Heart left ventricle (tissue), 16 donors: ENCODE measurements around the gene COX11. TPM values are rescaled to one million over a fixed set of nuclear protein-coding genes. Genes with fewer than 3 reads are reported as not detected.

Experiments used
- ATAC-seq, 4 donors: fragments of 200-7000 bp; cut with Tn5 transposase; one replicate each; pipeline ENCODE4 v1.9.1; 2020 to 2022; ENCODE audit warnings: moderate library complexity in 4 of 4, mild to moderate bottlenecking in 3 of 4, moderate number of reproducible peaks in 1 of 4
- DNase-seq, 5 donors: peaks; one replicate each; pipeline ENCODE4 v3.0.0-alpha.2; 2020
- H3K27ac ChIP-seq, 12 donors: fragments of 200-600 bp; sonication (generic) in 4 of 12; one replicate each; pipeline versions ENCODE4 v1.5.0 to v1.8.0; 2016 to 2022; ENCODE audit warnings: mild to moderate bottlenecking in 2 of 12
- H3K27me3 ChIP-seq, 9 donors: fragments of 200-600 bp; sonication (generic) in 2 of 9; one replicate each; pipeline versions ENCODE4 v1.5.1 to v1.8.0; 2016 to 2022; ENCODE audit warnings: mild to moderate bottlenecking in 3 of 9
- H3K36me3 ChIP-seq, 9 donors: fragments of 200-600 bp; sonication (generic) in 2 of 9; one replicate each; pipeline versions ENCODE4 v1.5.0 to v1.8.0; 2018 to 2022; ENCODE audit warnings: mild to moderate bottlenecking in 2 of 9
- H3K4me1 ChIP-seq, 12 donors: fragments of 200-600 bp; sonication (generic) in 4 of 12; one replicate each; pipeline versions ENCODE4 v1.5.0 to v1.8.0; 2016 to 2022; ENCODE audit warnings: mild to moderate bottlenecking in 3 of 12
- H3K4me3 ChIP-seq, 12 donors: fragments of 200-600 bp; sonication (generic) in 4 of 12; one replicate each; pipeline versions ENCODE4 v1.5.0 to v1.8.0; 2017 to 2022; ENCODE audit warnings: mild to moderate bottlenecking in 9 of 12, moderate library complexity in 4 of 12
- H3K9me3 ChIP-seq, 12 donors: fragments of 200-600 bp; sonication (generic) in 4 of 12; one replicate each; pipeline versions ENCODE4 v1.5.0 to v1.8.0; 2016 to 2022; ENCODE audit warnings: mild to moderate bottlenecking in 1 of 12
- CTCF ChIP-seq, 12 donors: fragments of 200-600 bp; sonication (generic) in 4 of 12; IDR thresholded peaks; one replicate each; pipeline versions ENCODE4 v1.5.0 to v1.8.0; 2018 to 2022; ENCODE audit warnings: antibody characterized with exemption in 12 of 12, mild to moderate bottlenecking in 5 of 12
- POLR2A ChIP-seq, 2 donors: fragments of 450-650 bp; IDR thresholded peaks; one replicate each; pipeline ENCODE4 v1.6.1; 2017; ENCODE audit warnings: antibody characterized with exemption in 2 of 2, mild to moderate bottlenecking in 2 of 2, moderate library complexity in 2 of 2
- WGBS, 4 donors: extraction: QIAGEN DNeasy Blood & Tissue Kit in 2 of 4; methylation state at CpG; one replicate each; pipeline versions ENCODE4 v1.1.5 to v1.1.7; 2013 to 2018; 5-methylcytosine and 5-hydroxymethylcytosine counted together
- intact Hi-C, 10 donors: fragments of 100-400 bp; cut with DNase I; formaldehyde crosslinking; loops; one replicate each; pipeline versions ENCODE4 v1.11.1 to v1.14.2; 2022
- polyA plus RNA-seq, 2 donors: library from polyadenylated mRNA; stranded (reverse); fragments of 200-250 nt; gene quantifications; one replicate each; pipeline ENCODE4 v1.2.3, GENCODE V29; 2013
- total RNA-seq, 9 donors: library from RNA; depleted of rRNA in 2 of 9; stranded (reverse); fragments of >200 nt in 2 of 9; fragmentation: NEBNext Ultra II Directional in 3 of 9; extraction: Animal tissue kit (Norgen Biotek cat#: 25700) in 3 of 9; gene quantifications; one replicate each; pipeline versions ENCODE4 v1.1.0 to v1.2.4, GENCODE V29; 2016 to 2023
- donor health status: ischemic (EF 13 %, LVEDD 7.1; RV severe dilation, severe dysfunction).
- donor health status: healthy with polysubstance abuse.
- donor health status: DM: no; HTN: yes; CAD: no.
- donor health status: DM: no; HTN: no; CAD: no.
- donor health status: ischemic (EF 25% LVEDD 6.9; RV normal size, moderate dysfunction).
- donor health status: ischemic (EF 25% LVEDD 5.7; RV mildly dilated, moderate dysfunction).
- donor health status: healthy.
- donor health status: DM: yes; HTN: yes; CAD: no.
- donor health status: ischemic (EF 35%, LVEDD 5.7; RV mildly dilated, moderate dysfunction).
- donor health status: nonischemic (EF 11% LVEDD 7.7; RV severe dilation, severe dysfunction).
- donor health status: DM: yes; HTN: yes; CAD: no.
- donor health status: PGD.
- donor health status: ischemic (EF 29% LVEDD 5.4; RV normal size, mild dysfunction).
- donor health status: nonischemic (EF 23%, LVEDD 6.1; RV moderate dilation, normal function).

COX11 gene
- total and polyA plus RNA-seq, 11 donors, result 27.5 to 73.1 (median 51.0) TPM

DNA sequence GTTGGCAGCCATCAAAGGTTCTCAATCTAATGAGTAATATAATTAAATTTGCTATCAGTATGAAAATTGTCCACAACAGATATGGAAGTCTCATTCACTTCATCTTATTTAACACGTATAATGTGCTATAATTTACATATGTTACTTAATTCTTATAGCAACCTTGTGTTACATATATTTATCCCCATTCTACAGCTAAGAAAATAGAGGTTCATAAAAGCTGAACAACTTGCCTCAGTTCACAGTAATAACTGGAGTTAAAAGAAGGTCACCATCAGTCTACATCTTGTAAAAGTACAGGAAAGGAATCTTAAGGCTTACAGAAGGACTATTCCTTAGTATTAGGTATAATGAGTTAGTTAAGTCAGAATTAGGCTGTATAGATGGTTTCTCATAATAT lies 28.0 kb upstream of the COX11 start:
- 87 to 98% (median 93%) methylated on average over 1 of the region's 1 CpG for WGBS, 4 donors
- TF ChIP-seq POLR2A (IDR thresholded peaks at IDR 0.05) (no peak), CTCF (IDR thresholded peaks at IDR 0.05) (no peak)
- intact Hi-C loops, result loop anchor here in 7 of 10 donors (5.0 to 10.0 kb wide), 6 partner anchors 268 to 518 kb away; partner anchors contain the start of genes SMIM36 (in 3 of the 7) and HLF (in 1 of the 7)

GRCh38 chr17:54992797-54993639 lies 24.6 kb upstream of the COX11 start:
- intact Hi-C loops, result loop anchor here in 8 of 10 donors (1.0 to 10.0 kb wide), 10 partner anchors 272 to 522 kb away; partner anchors contain the start of genes SMIM36 (in 6 of the 8) and HLF (in 1 of the 8)
- ATAC-seq (peak in 1 of 4 donors; percentile 45), DNase-seq (no peak)
- H3K4me3 ChIP-seq, result no peak overlapping the region
- no peaks in the 10 kb centered on the region for H3K4me1 ChIP-seq
- H3K27ac ChIP-seq, result no peak overlapping the region
- no peaks in the 10 kb centered on the region for H3K27me3 ChIP-seq
- H3K9me3 ChIP-seq, result no peaks in the 10 kb centered on the region
- H3K36me3 ChIP-seq, result peaks cover 0 to 15% (median 0%) of the 10 kb centered on the region in 9 donors
- 79 to 84% (median 82%) methylated on average over 8 of the region's 8 CpGs for WGBS, 4 donors
- TF ChIP-seq POLR2A (IDR thresholded peaks at IDR 0.05) (no peak), CTCF (IDR thresholded peaks at IDR 0.05) (peak; percentile 55 to 80 (median 69))

More for the DNA sequence above, 28.0 kb upstream of the COX11 start:
- no peak for DNase-seq
- H3K27ac ChIP-seq, result no peak overlapping the region
- H3K36me3 ChIP-seq, result peaks cover 0 to 30% (median 7%) of the 10 kb centered on the region in 9 donors
- no peaks in the 10 kb centered on the region for H3K4me1 ChIP-seq
- no peaks in the 10 kb centered on the region for H3K9me3 ChIP-seq
- H3K27me3 ChIP-seq, result no peaks in the 10 kb centered on the region
- no peak for ATAC-seq
- no peak overlapping the region for H3K4me3 ChIP-seq

- intact Hi-C loops, result loop anchor here in 8 of 10 donors (5.0 to 10.0 kb wide), 7 partner anchors 273 to 523 kb away; partner anchors contain the start of genes SMIM36 (in 6 of the 8) and HLF (in 1 of the 8)
- ATAC-seq, result no peak
- Histone ChIP-seq H3K36me3 (peaks cover 0 to 25% (median 0%) of the 10 kb centered on the region in 9 donors), H3K27me3 (no peaks in the 10 kb centered on the region), H3K27ac (no peak overlapping the region), H3K4me1 (no peaks in the 10 kb centered on the region), H3K9me3 (no peaks in the 10 kb centered on the region), H3K4me3 (no peak overlapping the region)
- 4 to 97% (median 94%) methylated on average over 1 of the region's 1 CpG for WGBS, 4 donors
- DNase-seq, result no peak
- TF ChIP-seq CTCF (IDR thresholded peaks at IDR 0.05) (no peak), POLR2A (IDR thresholded peaks at IDR 0.05) (no peak)
Observed at GRCh38 chr17:54991567-54991966, 23.1 kb upstream of the COX11 start.

- Histone ChIP-seq H3K27me3 (no peaks in the 10 kb centered on the region), H3K36me3 (peaks cover 0 to 23% (median 5%) of the 10 kb centered on the region in 9 donors), H3K4me1 (no peaks in the 10 kb centered on the region), H3K4me3 (no peak overlapping the region), H3K27ac (no peak overlapping the region), H3K9me3 (no peaks in the 10 kb centered on the region)
- ATAC-seq, result no peak
- intact Hi-C loops, result loop anchor here in 8 of 10 donors (5.0 to 10.0 kb wide), 7 partner anchors 275 to 525 kb away; partner anchors contain the start of genes SMIM36 (in 6 of the 8) and HLF (in 1 of the 8)
- no peak for DNase-seq
- WGBS, 4 donors, result 96 to 100% (median 97%) methylated on average over 3 to 4 of the region's 4 CpGs
- TF ChIP-seq POLR2A (IDR thresholded peaks at IDR 0.05) (no peak), CTCF (IDR thresholded peaks at IDR 0.05) (no peak)
Observed at GRCh38 chr17:54990118-54990517, 21.7 kb upstream of the COX11 start.
